HG03571 (cell line): Measurements from ENCODE around the gene SMIM7.

Source experiments
- ATAC-seq: cut with Tn5 transposase; IDR thresholded peaks from one replicate; pipeline ENCODE4 v1.9.1; 2021; ENCODE audit not compliant: unreplicated experiment

The SMIM7 gene

DNA sequence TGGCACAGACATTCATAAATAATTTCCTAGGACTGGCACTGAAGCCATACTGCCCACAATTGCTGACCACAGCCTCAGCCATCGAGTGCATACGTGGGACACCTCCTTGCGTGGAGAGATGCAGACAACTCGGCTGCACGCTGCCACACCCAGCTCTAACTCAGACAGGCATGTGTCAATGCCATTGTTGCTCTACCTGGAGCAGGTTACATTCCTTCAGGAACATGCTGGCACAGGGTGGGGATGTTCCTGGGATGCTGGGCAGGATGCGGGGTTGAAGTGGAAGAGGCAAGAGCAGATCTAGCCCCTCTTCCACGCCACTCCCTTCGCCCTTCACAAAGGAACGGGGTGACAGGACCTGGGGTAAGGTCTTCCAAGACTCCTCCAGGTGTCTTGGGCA is 63.5 kb downstream of the SMIM7 start:
- ATAC-seq = no peak
